SK-N-SH (cell line): ENCODE data around the gene LIN9. TPM values are rescaled to one million over a fixed set of nuclear protein-coding genes. Genes with fewer than 3 reads are reported as not detected.

Source experiments
- CTCF ChIA-PET: fragments of 300-600, 350-600 bp; formaldehyde crosslinking; extraction: SDS; loops from one replicate; lab custom pipeline; 2021; lab: Yijun Ruan, JAX
- POLR2A ChIA-PET: fragments of 350-600 bp; sonication (Branson Sonifier 250); formaldehyde crosslinking; extraction: SDS; loops from one replicate; lab custom pipeline; 2020; ENCODE audit warnings: antibody characterized with exemption, inconsistent platforms; lab: Yijun Ruan, JAX
- DNase-seq: peaks from one replicate; pipeline ENCODE4 v3.0.0; 2012
- H2AFZ ChIP-seq: fragments of 200-600 bp; sonication (generic); 2 replicates; pipeline ENCODE4 v1.8.1; 2016; ENCODE audit warnings: antibody characterized with exemption, mild to moderate bottlenecking, low read depth
- H3F3A ChIP-seq: fragments of 200-600 bp; sonication (generic); replicated peaks from 2 replicates; pipeline ENCODE3; 2016; ENCODE audit warnings: antibody characterized with exemption, mild to moderate bottlenecking; ENCODE audit not compliant: insufficient read depth
- H3K27ac ChIP-seq, 2 experiments: fragments of 200-500 bp in 1 of 2; fragments of 200-600 bp in 1 of 2; sonication (Bioruptor generic) in 1 of 2; sonication (generic), shearing (Covaris generic) in 1 of 2; 2 replicates each; pipeline versions ENCODE4 v1.5.1 to v1.6.1; 2014 to 2016; ENCODE audit warnings: low read depth in 2 of 2, inconsistent platforms in 1 of 2, low read length in 1 of 2, mild to moderate bottlenecking in 1 of 2, mixed read lengths in 1 of 2
- H3K27me3 ChIP-seq: fragments of 200-600 bp; sonication (generic), shearing (Covaris generic); 2 replicates; pipeline ENCODE4 v1.6.1; 2016; ENCODE audit warnings: mixed run types; ENCODE audit not compliant: insufficient read depth
- H3K36me3 ChIP-seq, 2 experiments: fragments of 200-500 bp in 1 of 2; fragments of 200-600 bp in 1 of 2; sonication (Bioruptor generic) in 1 of 2; sonication (generic) in 1 of 2; replicated peaks in 1 of 2; 2 replicates each; pipeline versions ENCODE3 to v1.5.1; 2014 to 2016; ENCODE audit warnings: low read length in 1 of 2, mild to moderate bottlenecking in 1 of 2; ENCODE audit not compliant: insufficient read depth in 2 of 2, control insufficient read depth in 1 of 2
- H3K4me1 ChIP-seq, 2 experiments: fragments of 200-500 bp in 1 of 2; fragments of 200-600 bp in 1 of 2; sonication (Bioruptor generic) in 1 of 2; sonication (generic), shearing (Covaris generic) in 1 of 2; 2 replicates each; pipeline versions ENCODE4 v1.5.1 to v1.6.1; 2014 to 2016; ENCODE audit warnings: low read depth in 1 of 2, low read length in 1 of 2, mixed run types in 1 of 2; ENCODE audit not compliant: insufficient read depth in 2 of 2, control insufficient read depth in 1 of 2
- H3K4me2 ChIP-seq: fragments of 200-600 bp; sonication (generic), shearing (Covaris generic); 2 replicates; pipeline ENCODE4 v1.6.1; 2017; ENCODE audit warnings: mixed run types
- H3K4me3 ChIP-seq, 2 experiments: fragments of 200-500 bp in 1 of 2; fragments of 200-600 bp in 1 of 2; sonication (Bioruptor generic) in 1 of 2; sonication (generic), shearing (Covaris generic) in 1 of 2; 2 replicates each; pipeline versions ENCODE4 v1.5.1 to v1.8.1; 2014 to 2016; ENCODE audit warnings: low read depth in 2 of 2, inconsistent platforms in 1 of 2, low read length in 1 of 2, mild to moderate bottlenecking in 1 of 2, mixed read lengths in 1 of 2, moderate library complexity in 1 of 2
- H3K79me2 ChIP-seq: fragments of 200-600 bp; sonication (generic); 2 replicates; pipeline ENCODE4 v1.8.1; 2017; ENCODE audit warnings: mild to moderate bottlenecking; ENCODE audit not compliant: insufficient read depth
- H3K9ac ChIP-seq: fragments of 200-600 bp; sonication (generic); 2 replicates; pipeline ENCODE4 v1.6.1; 2017; ENCODE audit warnings: mixed run types
- H3K9me2 ChIP-seq: fragments of 200-600 bp; sonication (generic); 2 replicates; pipeline ENCODE4 v1.6.1; 2017; ENCODE audit warnings: mixed run types
- H3K9me3 ChIP-seq: fragments of 200-600 bp; sonication (generic); 2 replicates; pipeline ENCODE4 v1.6.1; 2017; ENCODE audit warnings: mixed run types, mild to moderate bottlenecking, moderate library complexity
- H4K20me1 ChIP-seq: fragments of 200-600 bp; sonication (generic); 2 replicates; pipeline ENCODE4 v1.6.1; 2017; ENCODE audit warnings: mild to moderate bottlenecking, mixed run types; ENCODE audit not compliant: insufficient read depth
- CTCF ChIP-seq: fragments of 200-600 bp; sonication (generic); IDR thresholded peaks from 2 replicates; pipeline ENCODE4 v1.6.1; 2017; ENCODE audit warnings: antibody characterized with exemption, mild to moderate bottlenecking, moderate library complexity
- EZH2phosphoT487 ChIP-seq: fragments of 200-600 bp; sonication (generic); IDR thresholded peaks from 2 replicates; pipeline ENCODE4 v1.6.1; 2017; ENCODE audit warnings: low read depth, mixed run types, mild to moderate bottlenecking, antibody characterized with exemption, moderate library complexity, borderline replicate concordance
- FOSL2 ChIP-seq: IDR thresholded peaks from 2 replicates; pipeline ENCODE4 v1.4.0; 2012; ENCODE audit warnings: low read depth, mild to moderate bottlenecking, moderate library complexity, borderline replicate concordance
- FOXM1 ChIP-seq: IDR thresholded peaks from 2 replicates; pipeline ENCODE4 v1.4.0; 2012; ENCODE audit warnings: low read depth, mild to moderate bottlenecking
- GABPA ChIP-seq: IDR thresholded peaks from 2 replicates; pipeline ENCODE4 v1.4.0; 2012; ENCODE audit warnings: low read depth, mild to moderate bottlenecking
- JUND ChIP-seq: IDR thresholded peaks from 2 replicates; pipeline ENCODE4 v1.4.0; 2012
- MAX ChIP-seq: IDR thresholded peaks from 2 replicates; pipeline ENCODE4 v1.4.0; 2012; ENCODE audit warnings: low read depth
- MEF2A ChIP-seq: IDR thresholded peaks from 2 replicates; pipeline ENCODE4 v1.4.0; 2012; ENCODE audit warnings: low read depth, borderline replicate concordance
- MXI1 ChIP-seq: IDR thresholded peaks from 2 replicates; pipeline ENCODE4 v1.6.1; 2012; ENCODE audit warnings: mild to moderate bottlenecking, low read depth, low read length, improper control_type of control experiment
- NFIC ChIP-seq: IDR thresholded peaks from 2 replicates; pipeline ENCODE4 v1.4.0; 2012; ENCODE audit warnings: borderline replicate concordance
- NRF1 ChIP-seq: IDR thresholded peaks from 2 replicates; pipeline ENCODE4 v1.6.1; 2012; ENCODE audit warnings: low read depth, mild to moderate bottlenecking, low read length
- RCOR1 ChIP-seq: fragments of 150-350 bp; IDR thresholded peaks from 2 replicates; pipeline ENCODE4 v1.6.1; 2017; ENCODE audit warnings: antibody characterized with exemption, low read length
- REST ChIP-seq: IDR thresholded peaks from 2 replicates; pipeline ENCODE4 v1.6.1; 2012; ENCODE audit warnings: mild to moderate bottlenecking, low read depth, low read length, moderate library complexity
- RFX5 ChIP-seq: IDR thresholded peaks from 2 replicates; pipeline ENCODE4 v1.6.1; 2012; ENCODE audit warnings: mild to moderate bottlenecking, improper control_type of control experiment, low read length
- RXRA ChIP-seq: IDR thresholded peaks from 2 replicates; pipeline ENCODE4 v1.4.0; 2012; ENCODE audit warnings: low read depth, mild to moderate bottlenecking, borderline replicate concordance
- SIN3A ChIP-seq: IDR thresholded peaks from 2 replicates; pipeline ENCODE4 v1.6.1; 2012; ENCODE audit warnings: low read depth, mild to moderate bottlenecking, low read length, moderate library complexity, borderline replicate concordance
- SMC3 ChIP-seq: IDR thresholded peaks from 2 replicates; pipeline ENCODE4 v1.6.1; 2012; ENCODE audit warnings: low read depth, low read length, improper control_type of control experiment
- TAF1 ChIP-seq: IDR thresholded peaks from 2 replicates; pipeline ENCODE4 v1.6.1; 2012; ENCODE audit warnings: low read depth, mild to moderate bottlenecking, low read length, moderate library complexity, borderline replicate concordance
- YY1 ChIP-seq: IDR thresholded peaks from 2 replicates; pipeline ENCODE4 v1.4.0; 2012; ENCODE audit warnings: low read depth, mild to moderate bottlenecking
- ZBTB33 ChIP-seq: IDR thresholded peaks from 2 replicates; pipeline ENCODE4 v1.4.0; 2012; ENCODE audit warnings: low read depth, borderline replicate concordance
- WGBS: methylation state at CpG from one replicate; pipeline ENCODE4 v1.1.6; 2017; ENCODE audit warnings: low lambda C conversion rate; 5-methylcytosine and 5-hydroxymethylcytosine counted together
- polyA plus RNA-seq, 3 experiments: library from polyadenylated mRNA; depleted of rRNA; stranded (reverse); fragments of >200 nt; gene quantifications; 2 replicates each; pipeline ENCODE4 v1.2.3, GENCODE V29; 2012

The LIN9 gene
- polyA plus RNA-seq, 1 of the 3 experiments (the other 2 are of a cell fraction), result 1.7 TPM

- TF ChIP-seq RFX5 (no peak), NFIC (no peak), FOSL2 (no peak), MEF2A (no peak), REST (no peak), MAX (peak; percentile 71; the same call in 1 of the 2 replicates), JUND (no peak), YY1 (no peak), RCOR1 (no peak), RXRA (no peak)
These were observed 657 bp upstream of the LIN9 start (continued) for GRCh38 chr1:226309398-226310244.

- H3F3A ChIP-seq, result peaks cover 3% of the 10 kb centered on the region
- H3K9ac ChIP-seq, result peak overlapping the region; percentile 96
- CTCF ChIA-PET, result interaction anchor here (1.2 to 4.0 kb wide), 10 partner anchors 13 to 243 kb away, joined by 3 to 22 read pairs (median 4); partner anchors contain the start of gene PARP1
- peak overlapping the region; percentile 64 to 83; a peak in 3 of 4 replicates for H3K27ac ChIP-seq
- TF ChIP-seq SIN3A, result no peak
- TF ChIP-seq RCOR1, result no peak
- TF ChIP-seq NRF1, result no peak
- no peak for TF ChIP-seq EZH2phosphoT487
- TF ChIP-seq GABPA, result peak; percentile 46
- no peak for TF ChIP-seq TAF1
- no peak for TF ChIP-seq CTCF
- TF ChIP-seq ZBTB33, result no peak
- TF ChIP-seq SMC3, result no peak
- TF ChIP-seq MXI1, result 0 out of 2 replicates have a peak, but pooled peaks have one; percentile 23
- no peak for TF ChIP-seq FOXM1
- TF ChIP-seq, all 33 proteins: peak for 2
- H3K79me2 ChIP-seq, result peaks cover 54% of the 10 kb centered on the region
- peak overlapping the region; percentile 99 for H2AFZ ChIP-seq
- H3K9me3 ChIP-seq, result no peaks in the 10 kb centered on the region
- no peaks in the 10 kb centered on the region for H3K27me3 ChIP-seq
- H3K4me1 ChIP-seq, result peaks cover 0 to 8% of the 10 kb centered on the region in 2 experiments; a peak in 3 of 4 replicates
- H3K4me2 ChIP-seq, result peak overlapping the region; percentile 92
- DNase-seq, result no peak
- no peaks in the 10 kb centered on the region for H3K9me2 ChIP-seq
- H4K20me1 ChIP-seq, result no peaks in the 10 kb centered on the region
- WGBS, result 9% methylated on average over 14 of the region's 14 CpGs
- H3K36me3 ChIP-seq, result no peaks in the 10 kb centered on the region
- H3K4me3 ChIP-seq, result peak overlapping the region; percentile 93 to 95
- POLR2A ChIA-PET, result interaction anchor here (1.0 to 2.0 kb wide), 3 partner anchors 25 to 183 kb away, joined by 3 to 7 read pairs (median 3); no protein-coding TSS in a partner anchor
These were observed 720 bp downstream of the LIN9 start for GRCh38 chr1:226308166-226308722.
